Measurements from ENCODE around the gene AFG1L.

- TF ChIP-seq YY1 (IDR thresholded peaks at IDR 0.05; ENCODE audit: insufficient read depth, insufficient read length) = no peak
- TF ChIP-seq ZNF274 (IDR thresholded peaks at IDR 0.05; ENCODE audit: low read depth, low read length) = no peak
Measured at GRCh38 chr6:108564178-108564577, 269.3 kb downstream of the AFG1L start.
